ENCODE data around the gene ZNF525.
"Not testable (repeated sequence)": the region's sequence is repeated elsewhere in the genome, so short reads cannot be mapped to it uniquely, and the experiment has no call there.

Gene ZNF525

GRCh38 chr19:53365134-53365898, at the start of gene ZNF525:
Gene ZNF525, plus strand, starts transcription at chr19:53365705. Its CDS starts 6,577 bp downstream, at chr19:53372282.
- peak; percentile 94 to 96 for DNase-seq (ENCODE audit: low read depth in 2 of 2)

DNA sequence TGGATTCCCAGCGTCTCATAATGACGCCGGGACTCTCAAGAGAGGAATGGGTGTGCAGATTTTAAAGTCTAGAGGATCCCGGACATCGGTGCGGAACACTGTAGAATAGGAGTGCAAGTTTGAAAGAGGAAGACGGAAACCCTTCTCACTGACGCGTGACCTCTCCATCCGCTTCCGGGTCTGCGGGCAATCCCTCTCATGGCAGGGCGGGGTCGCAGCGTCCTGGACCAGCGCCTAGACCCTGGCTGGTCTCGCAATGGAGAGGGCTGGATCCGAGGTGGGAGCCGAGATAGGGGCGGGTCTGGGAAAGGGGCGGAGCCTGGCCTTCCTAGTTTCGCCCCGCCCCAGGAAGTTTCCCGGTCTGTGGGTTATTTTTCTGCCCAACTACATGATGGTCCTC, 36.5 kb upstream of the ZNF525 start:
- DNase-seq (ENCODE audit: low read depth in 2 of 2): no peak

- DNase-seq (ENCODE audit: low read depth in 2 of 2): no peak
Observed at GRCh38 chr19:53332484-53332883, 33.0 kb upstream of the ZNF525 start.

- no peak for DNase-seq (ENCODE audit: low read depth in 2 of 2)
Observed at GRCh38 chr19:53333066-53333462, 32.4 kb upstream of the ZNF525 start.

- DNase-seq (ENCODE audit: low read depth in 2 of 2): peak; percentile 94 to 95
Observed at GRCh38 chr19:53333463-53334449, 31.7 kb upstream of the ZNF525 start, which contains the start of gene ZNF845. Gene ZNF845, plus strand, starts transcription at chr19:53333749. Its CDS starts 7,559 bp downstream, at chr19:53341308.

- not testable (repeated sequence) for DNase-seq (ENCODE audit: low read depth in 2 of 2)
Observed at GRCh38 chr19:53344403-53344802, 21.1 kb upstream of the ZNF525 start.

- DNase-seq (ENCODE audit: low read depth in 2 of 2): no peak
Observed at GRCh38 chr19:53355739-53356138, 9.8 kb upstream of the ZNF525 start.

DNA sequence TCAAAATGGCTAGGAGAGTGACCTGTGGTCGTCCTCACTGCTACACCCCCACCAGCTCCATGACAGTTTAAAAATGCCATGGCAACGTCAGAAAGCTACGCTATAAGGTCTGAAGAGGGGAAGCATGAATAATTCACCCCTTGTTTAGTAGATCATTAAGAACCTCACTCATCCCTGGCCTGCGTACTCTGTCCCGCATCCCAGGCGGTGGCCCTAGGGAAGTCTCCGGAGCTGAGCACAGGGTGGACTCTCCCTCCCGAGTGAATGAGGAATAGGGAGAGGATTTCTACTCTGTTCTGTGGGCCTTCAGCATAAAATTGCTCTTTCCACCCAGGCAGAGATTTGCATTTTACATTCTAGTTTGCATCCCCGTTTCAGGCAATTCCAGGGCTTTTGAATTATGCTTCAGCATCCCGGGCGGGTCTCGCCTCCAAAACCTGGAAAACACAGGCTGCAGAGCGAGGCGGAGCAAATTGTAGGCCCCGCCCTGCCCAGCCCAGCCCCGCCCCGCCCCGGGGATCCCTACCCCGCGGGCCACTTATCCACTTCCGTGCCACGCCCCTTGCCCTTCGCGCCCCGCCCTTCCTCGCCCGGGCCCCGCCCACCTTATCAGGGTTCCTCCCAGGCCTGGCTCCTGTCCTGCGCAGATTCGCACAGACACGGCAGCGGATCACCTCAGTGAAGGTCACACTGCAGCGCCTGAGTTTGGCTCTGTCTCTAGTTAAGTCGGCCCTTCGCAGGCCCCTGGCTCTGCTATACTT, 7.5 kb upstream of the ZNF525 start:
- no peak for DNase-seq (ENCODE audit: low read depth in 2 of 2)

GRCh38 chr19:53360056-53360455, 5.4 kb upstream of the ZNF525 start:
- not testable (repeated sequence) for DNase-seq (ENCODE audit: low read depth in 2 of 2)

GRCh38 chr19:53365899-53366493, 491 bp downstream of the ZNF525 start:
- no peak for DNase-seq (ENCODE audit: low read depth in 2 of 2)

GRCh38 chr19:53372196-53372595, 6.7 kb downstream of the ZNF525 start:
- no peak for DNase-seq (ENCODE audit: low read depth in 2 of 2)

- DNase-seq (ENCODE audit: low read depth in 2 of 2): no peak
Observed at GRCh38 chr19:53374288-53374687, 8.8 kb downstream of the ZNF525 start.

DNA sequence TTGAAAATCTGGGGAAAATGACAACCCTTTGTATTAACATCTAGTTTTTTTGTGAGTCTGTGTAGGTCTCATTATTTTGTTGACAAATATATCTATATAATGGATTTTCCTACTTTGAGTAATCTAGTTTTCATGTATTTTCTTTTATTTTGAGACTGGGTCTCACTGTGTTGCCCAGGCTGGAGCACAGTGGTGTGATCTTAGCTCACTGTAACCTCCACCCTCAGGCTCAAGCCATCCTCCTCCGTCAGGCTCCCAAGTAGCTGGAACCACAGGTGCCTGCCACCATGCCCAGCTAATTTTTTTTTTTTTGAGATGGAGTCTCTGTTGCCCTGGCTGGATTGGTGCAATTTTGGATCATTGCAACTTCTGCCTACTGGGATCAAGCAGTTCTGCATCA, 9.2 kb downstream of the ZNF525 start:
- DNase-seq (ENCODE audit: low read depth in 2 of 2): no peak

DNA sequence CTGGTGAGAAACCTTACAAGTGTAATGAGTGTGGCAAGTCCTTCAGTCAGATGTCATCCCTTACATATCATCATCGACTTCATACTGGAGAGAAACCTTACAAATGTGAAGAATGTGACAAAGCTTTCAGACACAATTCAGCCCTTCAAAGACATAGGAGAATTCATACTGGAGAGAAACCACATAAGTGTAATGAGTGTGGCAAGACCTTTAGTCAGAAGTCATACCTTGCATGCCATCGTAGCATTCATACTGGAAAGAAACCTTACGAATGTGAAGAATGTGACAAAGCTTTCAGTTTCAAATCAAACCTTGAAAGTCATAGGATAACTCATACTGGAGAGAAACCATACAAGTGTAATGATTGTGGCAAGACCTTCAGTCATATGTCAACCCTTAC, 15.9 kb downstream of the ZNF525 start:
- no peak for DNase-seq (ENCODE audit: low read depth in 2 of 2)

- DNase-seq (ENCODE audit: low read depth in 2 of 2): no peak
Observed at GRCh38 chr19:53388168-53388567, 22.7 kb downstream of the ZNF525 start.

GRCh38 chr19:53388904-53389303, 23.4 kb downstream of the ZNF525 start:
- no peak for DNase-seq (ENCODE audit: low read depth in 2 of 2)

DNA sequence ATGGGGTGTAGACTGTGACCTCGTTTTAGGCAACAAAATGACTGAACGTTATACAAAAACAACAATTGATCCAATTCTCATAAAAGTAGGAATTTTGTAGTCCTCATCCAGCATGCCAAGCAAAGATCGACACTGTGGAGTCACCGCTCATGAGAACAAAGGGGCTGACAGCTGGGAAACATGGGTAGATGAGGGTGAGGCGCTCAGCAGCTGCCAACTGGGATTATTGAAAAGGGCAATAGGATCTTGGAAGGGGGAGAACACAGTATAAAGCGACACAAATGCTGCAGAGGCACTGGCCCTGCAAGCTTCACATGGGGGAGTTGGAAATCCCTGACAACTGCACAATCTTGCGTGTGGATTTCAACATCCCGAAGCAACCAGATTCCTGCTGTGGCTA, 24.1 kb downstream of the ZNF525 start:
- DNase-seq (ENCODE audit: low read depth in 2 of 2): no peak

DNA sequence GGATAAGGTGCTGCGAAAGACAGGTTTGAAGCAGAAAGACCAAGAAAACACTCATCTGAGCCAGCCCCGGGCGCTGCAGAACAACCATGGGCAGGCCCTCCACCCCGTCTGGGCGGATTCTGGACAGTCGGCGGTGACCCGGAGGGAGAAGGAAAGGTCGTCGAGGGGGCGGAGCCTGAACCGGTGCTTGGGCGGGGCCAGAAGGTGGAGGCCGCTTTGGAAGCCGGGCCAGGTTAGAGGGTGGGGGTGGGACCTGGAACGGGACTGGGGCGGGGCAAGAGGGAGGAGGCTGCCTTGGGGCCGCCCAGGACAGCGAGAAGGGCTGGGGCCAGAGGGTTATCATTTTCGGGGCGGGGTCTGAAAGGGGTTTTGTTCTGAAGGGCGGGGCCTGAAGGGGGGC, 24.5 kb downstream of the ZNF525 start:
- no peak for DNase-seq (ENCODE audit: low read depth in 2 of 2)

GRCh38 chr19:53394522-53394973, 29.0 kb downstream of the ZNF525 start:
- DNase-seq (ENCODE audit: low read depth in 2 of 2): no peak

DNA sequence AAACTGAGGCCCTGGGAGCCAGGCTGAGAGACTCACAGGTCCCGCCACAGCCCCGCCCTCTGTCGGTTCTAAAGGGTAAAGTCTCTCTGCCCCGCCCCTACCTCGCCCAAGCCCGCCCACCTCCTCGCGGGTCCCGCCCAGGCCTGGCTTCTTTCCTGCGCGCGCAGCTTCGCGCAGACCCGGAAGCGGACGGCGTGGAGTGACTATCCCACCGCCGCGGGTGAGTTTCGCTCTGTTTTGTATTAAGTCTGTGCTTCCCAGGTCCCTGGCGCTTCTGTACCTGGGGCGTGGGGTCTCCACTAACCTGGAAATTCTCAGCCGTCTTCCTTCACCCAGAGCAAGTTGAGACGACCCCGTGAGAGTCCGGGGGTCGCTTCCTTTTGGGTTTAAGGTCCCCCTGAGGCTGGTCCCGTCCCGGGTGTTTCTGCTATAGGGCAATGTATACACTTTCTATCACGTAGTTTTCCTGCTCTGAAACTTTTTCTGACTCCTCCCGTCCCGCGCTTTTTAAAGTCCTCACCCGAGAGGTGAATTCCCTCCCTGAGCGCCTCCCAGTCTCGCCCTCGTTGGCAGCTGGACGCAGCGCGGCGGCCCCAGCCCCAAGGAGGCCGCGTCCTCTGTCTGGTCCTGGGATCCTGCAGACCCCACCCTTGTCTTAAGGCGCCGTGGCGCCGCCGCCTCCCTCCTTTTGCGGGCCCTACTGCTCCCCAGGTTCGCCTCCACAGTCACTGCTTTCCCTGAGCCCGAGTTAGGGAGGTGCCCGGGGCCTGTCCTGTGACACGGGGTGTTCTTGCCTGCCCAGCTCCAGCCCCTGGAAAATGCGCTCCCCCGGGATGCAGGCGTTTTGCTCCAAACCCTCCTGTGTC, 29.7 kb downstream of the ZNF525 start, which contains the start of gene ZNF765:
Gene ZNF765, plus strand, starts transcription at position 176 of the 866 bp plus-strand sequence. CDS start 2,867 bp downstream, outside the sequence.
- peak; percentile 95 to 97 for DNase-seq (ENCODE audit: low read depth in 2 of 2)
